Naive thymus-derived CD4-positive, alpha-beta T cell (primary cell): Measurements from ENCODE around the gene ZMAT5. TPM values are rescaled to one million over a fixed set of nuclear protein-coding genes. Genes with fewer than 3 reads are reported as not detected.

Experiments used
- ATAC-seq: fragments of 150-1000 bp; cut with Tn5 transposase; 2 replicates; pipeline ENCODE4 v1.10.0; 2021; ENCODE audit warnings: mild to moderate bottlenecking, moderate library complexity
- CTCF ChIA-PET: fragments of 350-600 bp; sonication (Branson Sonifier 250); formaldehyde crosslinking; loops from one replicate; lab custom pipeline; 2021; ENCODE audit warnings: antibody characterized with exemption; lab: Charles Lee
- POLR2A ChIA-PET: fragments of 350-600 bp; sonication (Branson Sonifier 250); formaldehyde crosslinking; loops from one replicate; lab custom pipeline; 2021; ENCODE audit warnings: antibody characterized with exemption, inconsistent platforms; lab: Charles Lee
- DNase-seq, 9 donors: peaks; one replicate each; pipeline versions ENCODE4 v3.0.0 to v3.0.0-alpha.2; 2020 to 2022; ENCODE audit warnings: mixed read lengths in 1 of 9
- H3K27ac ChIP-seq: one replicate; pipeline ENCODE4 v1.7.0; 2013; ENCODE audit warnings: mild to moderate bottlenecking, low read depth, low read length, moderate library complexity
- H3K27me3 ChIP-seq, 2 donors: one replicate each; pipeline ENCODE4 v1.7.0; 2013; ENCODE audit warnings: low read length in 2 of 2, mild to moderate bottlenecking in 2 of 2, moderate library complexity in 2 of 2; ENCODE audit not compliant: control insufficient read depth in 2 of 2, insufficient read depth in 2 of 2
- H3K36me3 ChIP-seq, 3 experiments: 1 replicate in 2 of 3; 2 replicates in 1 of 3; pipeline ENCODE4 v1.7.0; 2013; ENCODE audit warnings: low read length in 3 of 3, mild to moderate bottlenecking in 3 of 3, moderate library complexity in 1 of 3; ENCODE audit not compliant: insufficient read depth in 3 of 3, control insufficient read depth in 2 of 3
- H3K4me1 ChIP-seq, 2 donors: one replicate each; pipeline ENCODE4 v1.7.0; 2013; ENCODE audit warnings: low read length in 2 of 2, mild to moderate bottlenecking in 2 of 2, moderate library complexity in 1 of 2; ENCODE audit not compliant: control insufficient read depth in 2 of 2, insufficient read depth in 2 of 2
- H3K4me3 ChIP-seq: 2 replicates; pipeline ENCODE4 v1.7.0; 2013; ENCODE audit warnings: mild to moderate bottlenecking, low read length
- H3K9me3 ChIP-seq, 3 experiments: 1 replicate in 2 of 3; 2 replicates in 1 of 3; pipeline ENCODE4 v1.7.0; 2013; ENCODE audit warnings: low read length in 3 of 3; ENCODE audit not compliant: control insufficient read depth in 2 of 3
- H3K27ac Mint-ChIP-seq, 9 donors: one replicate each; pipeline ENCODE4 v1.8.0; 2020 to 2022; ENCODE audit warnings: mixed read lengths in 9 of 9, mild to moderate bottlenecking in 8 of 9, moderate library complexity in 5 of 9, inconsistent platforms in 2 of 9
- H3K27me3 Mint-ChIP-seq, 5 donors: one replicate each; pipeline ENCODE4 v1.8.0; 2021 to 2022; ENCODE audit warnings: mixed read lengths in 5 of 5, mild to moderate bottlenecking in 1 of 5
- H3K36me3 Mint-ChIP-seq, 5 donors: one replicate each; pipeline ENCODE4 v1.8.0; 2020 to 2022; ENCODE audit warnings: mixed read lengths in 5 of 5, mild to moderate bottlenecking in 3 of 5, inconsistent platforms in 1 of 5
- H3K4me1 Mint-ChIP-seq, 7 donors: one replicate each; pipeline ENCODE4 v1.8.0; 2020 to 2022; ENCODE audit warnings: mixed read lengths in 7 of 7, mild to moderate bottlenecking in 3 of 7, inconsistent platforms in 1 of 7
- H3K4me3 Mint-ChIP-seq, 10 donors: one replicate each; pipeline ENCODE4 v1.8.0; 2020 to 2022; ENCODE audit warnings: mild to moderate bottlenecking in 10 of 10, mixed read lengths in 10 of 10, moderate library complexity in 6 of 10, inconsistent platforms in 2 of 10
- H3K9me3 Mint-ChIP-seq, 11 donors: one replicate each; pipeline ENCODE4 v1.8.0; 2020 to 2022; ENCODE audit warnings: mixed read lengths in 11 of 11, mild to moderate bottlenecking in 4 of 11, inconsistent platforms in 1 of 11, moderate library complexity in 1 of 11
- intact Hi-C, 2 donors: fragments of 100-400 bp; cut with micrococcal nuclease; formaldehyde crosslinking; loops; one replicate each; pipeline ENCODE4 v1.15.1; 2023
- polyA plus RNA-seq, 2 donors: library from polyadenylated mRNA; unstranded; fragments of 300-500 nt; fragmentation: Illumina TruSeq; gene quantifications; one replicate each; pipeline ENCODE4 v1.2.3, GENCODE V29; 2021
- total RNA-seq, 6 experiments: library from RNA in 5 of 6; stranded (reverse) in 5 of 6; gene quantifications; 1 replicate in 5 of 6; 2 replicates in 1 of 6; pipeline ENCODE4 v1.2.3 and lab custom pipeline; 2021 to 2026

ZMAT5 gene
- total and polyA plus RNA-seq, 7 experiments from 2014 or later = 12.9 to 55.0 (median 14.9) TPM

GRCh38 chr22:29707010-29707409 is 59.8 kb downstream of the ZMAT5 start:
- Mint-ChIP-seq H3K9me3 (peaks cover 0 to 2% (median 0%) of the 10 kb centered on the region in 11 donors), H3K27ac (peak overlapping the region in 1 of 9 donors; percentile 58), H3K4me3 (no peak overlapping the region), H3K4me1 (peaks cover 1 to 10% (median 6%) of the 10 kb centered on the region in 7 donors), H3K27me3 (peaks cover 0 to 5% (median 0%) of the 10 kb centered on the region in 5 donors), H3K36me3 (no peaks in the 10 kb centered on the region)
- ATAC-seq (no peak), DNase-seq (no peak)
- Histone ChIP-seq H3K4me3 (no peak overlapping the region), H3K4me1 (peaks cover 0 to 1% of the 10 kb centered on the region in 2 donors), H3K27ac (no peak overlapping the region), H3K27me3 (no peaks in the 10 kb centered on the region), H3K9me3 (no peaks in the 10 kb centered on the region), H3K36me3 (no peaks in the 10 kb centered on the region)
- CTCF ChIA-PET = no interaction called here
- intact Hi-C loops = no loop called here
- POLR2A ChIA-PET = no interaction called here

GRCh38 chr22:29706486-29706885 is 60.3 kb downstream of the ZMAT5 start:
- no peak overlapping the region for H3K4me3 ChIP-seq

GRCh38 chr22:29705651-29706050 is 61.2 kb downstream of the ZMAT5 start:
- no peak overlapping the region for H3K4me3 ChIP-seq
- POLR2A ChIA-PET = no interaction called here
- no peak for ATAC-seq
- H3K9me3 Mint-ChIP-seq = peaks cover 0 to 2% (median 0%) of the 10 kb centered on the region in 11 donors
- no peak overlapping the region for H3K27ac ChIP-seq
- CTCF ChIA-PET = no interaction called here
- intact Hi-C loops = no loop called here
- H3K4me3 Mint-ChIP-seq = no peak overlapping the region
- peak overlapping the region in 1 of 9 donors; percentile 40 for H3K27ac Mint-ChIP-seq
- peaks cover 14 to 24% (median 19%) of the 10 kb centered on the region in 7 donors for H3K4me1 Mint-ChIP-seq
- H3K36me3 ChIP-seq = no peaks in the 10 kb centered on the region
- H3K4me1 ChIP-seq = peaks cover 0 to 14% of the 10 kb centered on the region in 2 donors
- no peaks in the 10 kb centered on the region for H3K9me3 ChIP-seq
- H3K27me3 Mint-ChIP-seq = peaks cover 0 to 6% (median 0%) of the 10 kb centered on the region in 5 donors
- H3K36me3 Mint-ChIP-seq = no peaks in the 10 kb centered on the region
- no peaks in the 10 kb centered on the region for H3K27me3 ChIP-seq
- no peak for DNase-seq

More at GRCh38 chr22:29706486-29706885, 60.3 kb downstream of the ZMAT5 start:
- Mint-ChIP-seq H3K9me3 (peaks cover 0 to 2% (median 0%) of the 10 kb centered on the region in 11 donors), H3K36me3 (no peaks in the 10 kb centered on the region), H3K4me1 (peaks cover 6 to 16% (median 11%) of the 10 kb centered on the region in 7 donors), H3K27me3 (peaks cover 0 to 6% (median 0%) of the 10 kb centered on the region in 5 donors), H3K4me3 (no peak overlapping the region), H3K27ac (no peak overlapping the region)
- Histone ChIP-seq H3K36me3 (no peaks in the 10 kb centered on the region), H3K4me1 (peaks cover 0 to 7% of the 10 kb centered on the region in 2 donors), H3K27me3 (no peaks in the 10 kb centered on the region), H3K9me3 (no peaks in the 10 kb centered on the region), H3K27ac (no peak overlapping the region)
- ChIA-PET POLR2A (no interaction called here), CTCF (no interaction called here)
- ATAC-seq (no peak), DNase-seq (no peak)
- intact Hi-C loops = no loop called here

GRCh38 chr22:29704528-29705285 is 62.1 kb downstream of the ZMAT5 start:
- ATAC-seq (no peak), DNase-seq (no peak)
- Histone ChIP-seq H3K9me3 (no peaks in the 10 kb centered on the region), H3K4me3 (no peak overlapping the region), H3K36me3 (no peaks in the 10 kb centered on the region), H3K27ac (no peak overlapping the region), H3K27me3 (no peaks in the 10 kb centered on the region), H3K4me1 (peaks cover 0 to 19% of the 10 kb centered on the region in 2 donors)
- Mint-ChIP-seq H3K4me1 (peaks cover 15 to 31% (median 27%) of the 10 kb centered on the region in 7 donors), H3K9me3 (peaks cover 0 to 2% (median 0%) of the 10 kb centered on the region in 11 donors), H3K36me3 (no peaks in the 10 kb centered on the region), H3K4me3 (no peak overlapping the region), H3K27me3 (peaks cover 0 to 6% (median 0%) of the 10 kb centered on the region in 5 donors), H3K27ac (no peak overlapping the region)
- intact Hi-C loops = loop anchor here in 1 of 2 donors (5.0 kb wide), 1 partner anchor 303 kb away; no protein-coding TSS in a partner anchor
- POLR2A ChIA-PET = interaction anchor here (0.6 kb wide), 1 partner anchor 111 kb away, joined by 4 read pairs; no protein-coding TSS in a partner anchor
- CTCF ChIA-PET = no interaction called here

- no peak overlapping the region for H3K4me3 Mint-ChIP-seq
- H3K36me3 Mint-ChIP-seq = peaks cover 0 to 2% (median 0%) of the 10 kb centered on the region in 5 donors
- ATAC-seq (no peak), DNase-seq (no peak)
- peaks cover 0 to 19% of the 10 kb centered on the region in 2 donors for H3K4me1 ChIP-seq
- ChIA-PET POLR2A (no interaction called here), CTCF (interaction anchor here (0.6 kb wide), 1 partner anchor 808 kb away, joined by 7 read pairs; no protein-coding TSS in a partner anchor)
- H3K9me3 Mint-ChIP-seq = peaks cover 0 to 2% (median 0%) of the 10 kb centered on the region in 11 donors
- H3K27ac Mint-ChIP-seq = no peak overlapping the region
- peaks cover 0 to 6% (median 0%) of the 10 kb centered on the region in 5 donors for H3K27me3 Mint-ChIP-seq
- H3K27me3 ChIP-seq = no peaks in the 10 kb centered on the region
- H3K27ac ChIP-seq = no peak overlapping the region
- peaks cover 15 to 31% (median 27%) of the 10 kb centered on the region in 7 donors for H3K4me1 Mint-ChIP-seq
- no peaks in the 10 kb centered on the region for H3K36me3 ChIP-seq
- no peaks in the 10 kb centered on the region for H3K9me3 ChIP-seq
- intact Hi-C loops = loop anchor here in 1 of 2 donors (5.0 kb wide), 1 partner anchor 304 kb away; no protein-coding TSS in a partner anchor
- no peak overlapping the region for H3K4me3 ChIP-seq
These were observed 63.1 kb downstream of the ZMAT5 start for GRCh38 chr22:29703569-29704195.

- H3K9me3 Mint-ChIP-seq = peaks cover 0 to 2% (median 0%) of the 10 kb centered on the region in 11 donors
- H3K27ac Mint-ChIP-seq = peak overlapping the region in 1 of 9 donors; percentile 38
- peaks cover 15 to 31% (median 27%) of the 10 kb centered on the region in 7 donors for H3K4me1 Mint-ChIP-seq
- POLR2A ChIA-PET = no interaction called here
- peak overlapping the region in 1 of 10 donors; percentile 39 for H3K4me3 Mint-ChIP-seq
- DNase-seq (no peak), ATAC-seq (no peak)
- no peak overlapping the region for H3K27ac ChIP-seq
- peaks cover 0 to 2% (median 0%) of the 10 kb centered on the region in 3 experiments for H3K36me3 ChIP-seq
- no peak overlapping the region for H3K4me3 ChIP-seq
- H3K4me1 ChIP-seq = peaks cover 0 to 19% of the 10 kb centered on the region in 2 donors
- intact Hi-C loops = loop anchor here in 1 of 2 donors (5.0 kb wide), 1 partner anchor 304 kb away; no protein-coding TSS in a partner anchor
- H3K36me3 Mint-ChIP-seq = peaks cover 0 to 7% (median 0%) of the 10 kb centered on the region in 5 donors
- H3K27me3 Mint-ChIP-seq = peaks cover 0 to 6% (median 0%) of the 10 kb centered on the region in 5 donors
- no peaks in the 10 kb centered on the region for H3K27me3 ChIP-seq
- CTCF ChIA-PET = no interaction called here
- H3K9me3 ChIP-seq = no peaks in the 10 kb centered on the region
These were observed 63.8 kb downstream of the ZMAT5 start for GRCh38 chr22:29702931-29703501.
